ENCODE data around the gene VIM. TPM values are rescaled to one million over a fixed set of nuclear protein-coding genes. Genes with fewer than 3 reads are reported as not detected.

VIM gene
- total RNA-seq, 1 donor from 2014 or later, result 193 TPM

GRCh38 chr10:17227367-17228090, 512 bp upstream of the VIM start:
- peak overlapping the region; percentile 99 for H3K27ac Mint-ChIP-seq
- intact Hi-C loops (cut with micrococcal nuclease), result loop anchor here (1.0 to 5.0 kb wide), 8 partner anchors 11 to 1367 kb away; partner anchors contain the start of genes MINDY3, RSU1 and STAM
- peaks cover 55% of the 10 kb centered on the region for H3K4me1 Mint-ChIP-seq (ENCODE audit: low read depth)
- peak; percentile 30 for DNase-seq (ENCODE audit: low spot score)
- no peaks in the 10 kb centered on the region for H3K9me3 Mint-ChIP-seq
- H3K27me3 Mint-ChIP-seq (ENCODE audit: insufficient read depth), result peaks cover 5% of the 10 kb centered on the region
- peak overlapping the region; percentile 92 for H3K4me3 Mint-ChIP-seq
- peaks cover 34% of the 10 kb centered on the region for H3K36me3 Mint-ChIP-seq (ENCODE audit: low read depth)

DNA sequence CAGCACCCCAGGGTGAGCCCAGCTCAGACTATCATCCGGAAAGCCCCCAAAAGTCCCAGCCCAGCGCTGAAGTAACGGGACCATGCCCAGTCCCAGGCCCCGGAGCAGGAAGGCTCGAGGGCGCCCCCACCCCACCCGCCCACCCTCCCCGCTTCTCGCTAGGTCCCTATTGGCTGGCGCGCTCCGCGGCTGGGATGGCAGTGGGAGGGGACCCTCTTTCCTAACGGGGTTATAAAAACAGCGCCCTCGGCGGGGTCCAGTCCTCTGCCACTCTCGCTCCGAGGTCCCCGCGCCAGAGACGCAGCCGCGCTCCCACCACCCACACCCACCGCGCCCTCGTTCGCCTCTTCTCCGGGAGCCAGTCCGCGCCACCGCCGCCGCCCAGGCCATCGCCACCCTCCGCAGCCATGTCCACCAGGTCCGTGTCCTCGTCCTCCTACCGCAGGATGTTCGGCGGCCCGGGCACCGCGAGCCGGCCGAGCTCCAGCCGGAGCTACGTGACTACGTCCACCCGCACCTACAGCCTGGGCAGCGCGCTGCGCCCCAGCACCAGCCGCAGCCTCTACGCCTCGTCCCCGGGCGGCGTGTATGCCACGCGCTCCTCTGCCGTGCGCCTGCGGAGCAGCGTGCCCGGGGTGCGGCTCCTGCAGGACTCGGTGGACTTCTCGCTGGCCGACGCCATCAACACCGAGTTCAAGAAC, 1.1 kb downstream of the VIM start:
- intact Hi-C loops (cut with micrococcal nuclease), result loop anchor here (5.0 kb wide), 2 partner anchors 413 to 1032 kb away; partner anchors contain the start of gene STAM
- Mint-ChIP-seq H3K27me3 (ENCODE audit: insufficient read depth) (no peaks in the 10 kb centered on the region), H3K27ac (peak overlapping the region; percentile 99), H3K4me1 (ENCODE audit: low read depth) (peaks cover 51% of the 10 kb centered on the region), H3K9me3 (no peaks in the 10 kb centered on the region), H3K4me3 (peak overlapping the region; percentile 92), H3K36me3 (ENCODE audit: low read depth) (peaks cover 35% of the 10 kb centered on the region)
- peak; percentile 75 for DNase-seq (ENCODE audit: low spot score)

GRCh38 chr10:17229717-17229966, 1.6 kb downstream of the VIM start:
- H3K4me1 Mint-ChIP-seq (ENCODE audit: low read depth), result peaks cover 55% of the 10 kb centered on the region
- H3K36me3 Mint-ChIP-seq (ENCODE audit: low read depth), result peaks cover 40% of the 10 kb centered on the region
- H3K27ac Mint-ChIP-seq, result peak overlapping the region; percentile 99
- H3K27me3 Mint-ChIP-seq (ENCODE audit: insufficient read depth), result no peaks in the 10 kb centered on the region
- intact Hi-C loops (cut with micrococcal nuclease), result loop anchor here (5.0 kb wide), 2 partner anchors 413 to 1032 kb away; partner anchors contain the start of gene STAM
- no peaks in the 10 kb centered on the region for H3K9me3 Mint-ChIP-seq
- no peak for DNase-seq (ENCODE audit: low spot score)
- H3K4me3 Mint-ChIP-seq, result peak overlapping the region; percentile 92

DNA sequence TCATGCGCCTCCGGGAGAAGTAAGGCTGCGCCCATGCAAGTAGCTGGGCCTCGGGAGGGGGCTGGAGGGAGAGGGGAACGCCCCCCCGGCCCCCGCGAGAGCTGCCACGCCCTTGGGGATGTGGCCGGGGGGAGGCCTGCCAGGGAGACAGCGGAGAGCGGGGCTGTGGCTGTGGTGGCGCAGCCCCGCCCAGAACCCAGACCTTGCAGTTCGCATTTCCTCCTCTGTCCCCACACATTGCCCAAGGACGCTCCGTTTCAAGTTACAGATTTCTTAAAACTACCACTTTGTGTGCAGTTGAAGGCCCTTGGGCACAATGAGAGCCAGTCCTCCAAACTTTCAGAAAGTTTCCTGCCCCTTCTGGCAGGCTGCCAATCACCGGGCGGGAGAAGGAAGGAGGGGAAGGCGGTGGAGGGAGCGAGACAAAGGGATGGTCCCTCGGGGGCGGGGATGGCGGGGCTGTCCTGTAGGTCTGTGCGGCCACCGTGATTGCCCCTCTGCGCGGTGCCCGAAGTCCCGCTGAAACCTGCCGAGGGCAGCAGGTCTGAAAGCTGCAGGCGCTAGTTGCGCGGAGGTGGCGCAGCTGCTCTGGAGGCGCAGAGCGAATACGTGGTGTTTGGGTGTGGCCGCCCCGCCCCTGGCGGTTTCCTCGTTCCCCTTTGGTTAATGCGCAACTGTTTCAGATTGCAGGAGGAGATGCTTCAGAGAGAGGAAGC, 2.1 kb downstream of the VIM start:
- H3K36me3 Mint-ChIP-seq (ENCODE audit: low read depth), result peaks cover 39% of the 10 kb centered on the region
- peak overlapping the region; percentile 92 for H3K4me3 Mint-ChIP-seq
- H3K27me3 Mint-ChIP-seq (ENCODE audit: insufficient read depth), result no peaks in the 10 kb centered on the region
- intact Hi-C loops (cut with micrococcal nuclease), result loop anchor here (1.0 to 5.0 kb wide), 8 partner anchors 29 to 1033 kb away; partner anchors contain the start of genes PTER, STAM and TRDMT1
- no peaks in the 10 kb centered on the region for H3K9me3 Mint-ChIP-seq
- peaks cover 60% of the 10 kb centered on the region for H3K4me1 Mint-ChIP-seq (ENCODE audit: low read depth)
- peak; percentile 90 for DNase-seq (ENCODE audit: low spot score)
- peak overlapping the region; percentile 99 for H3K27ac Mint-ChIP-seq

- Mint-ChIP-seq H3K27ac (peak overlapping the region; percentile 53), H3K4me1 (ENCODE audit: low read depth) (peaks cover 60% of the 10 kb centered on the region), H3K4me3 (peak overlapping the region; percentile 92), H3K9me3 (no peaks in the 10 kb centered on the region), H3K36me3 (ENCODE audit: low read depth) (peaks cover 47% of the 10 kb centered on the region), H3K27me3 (ENCODE audit: insufficient read depth) (no peaks in the 10 kb centered on the region)
- intact Hi-C loops (cut with micrococcal nuclease), result loop anchor here (1.0 to 5.0 kb wide), 10 partner anchors 15 to 795 kb away; partner anchors contain the start of genes PTER and RSU1
- no peak for DNase-seq (ENCODE audit: low spot score)
Measured at GRCh38 chr10:17231788-17232187, 3.7 kb downstream of the VIM start.

GRCh38 chr10:17232276-17232960, 4.4 kb downstream of the VIM start:
- Mint-ChIP-seq H3K9me3 (no peaks in the 10 kb centered on the region), H3K4me3 (peak overlapping the region; percentile 92), H3K27ac (peak overlapping the region; percentile 53), H3K4me1 (ENCODE audit: low read depth) (peaks cover 54% of the 10 kb centered on the region), H3K27me3 (ENCODE audit: insufficient read depth) (no peaks in the 10 kb centered on the region), H3K36me3 (ENCODE audit: low read depth) (peaks cover 46% of the 10 kb centered on the region)
- intact Hi-C loops (cut with micrococcal nuclease), result loop anchor here (1.0 to 5.0 kb wide), 7 partner anchors 16 to 415 kb away; partner anchors contain the start of gene RSU1
- DNase-seq (ENCODE audit: low spot score), result no peak

DNA sequence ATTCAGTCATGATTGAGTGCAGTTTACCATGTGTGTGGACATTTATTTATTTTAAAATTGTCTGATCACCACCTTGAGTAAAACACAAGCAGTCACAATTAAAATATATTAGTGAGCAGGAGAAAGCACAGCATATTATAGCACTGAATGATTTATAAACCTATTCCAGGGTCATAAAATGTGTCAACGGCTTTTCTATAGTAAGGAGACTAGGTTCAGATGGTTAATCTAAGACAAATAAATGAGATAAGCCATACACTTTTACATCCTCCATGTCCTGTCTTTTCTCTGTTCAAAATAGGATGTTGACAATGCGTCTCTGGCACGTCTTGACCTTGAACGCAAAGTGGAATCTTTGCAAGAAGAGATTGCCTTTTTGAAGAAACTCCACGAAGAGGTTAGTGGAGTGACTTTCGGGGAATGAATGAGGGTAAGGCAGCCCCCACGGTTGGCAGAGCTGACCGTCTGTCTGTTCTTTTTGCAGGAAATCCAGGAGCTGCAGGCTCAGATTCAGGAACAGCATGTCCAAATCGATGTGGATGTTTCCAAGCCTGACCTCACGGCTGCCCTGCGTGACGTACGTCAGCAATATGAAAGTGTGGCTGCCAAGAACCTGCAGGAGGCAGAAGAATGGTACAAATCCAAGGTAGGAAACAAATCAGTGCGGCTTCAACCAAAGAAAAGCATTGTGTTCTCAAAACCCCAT, 5.4 kb downstream of the VIM start:
- peaks cover 51% of the 10 kb centered on the region for H3K36me3 Mint-ChIP-seq (ENCODE audit: low read depth)
- no peak overlapping the region for H3K4me3 Mint-ChIP-seq
- H3K27me3 Mint-ChIP-seq (ENCODE audit: insufficient read depth), result no peaks in the 10 kb centered on the region
- no peak overlapping the region for H3K27ac Mint-ChIP-seq
- intact Hi-C loops (cut with micrococcal nuclease), result loop anchor here (5.0 kb wide), 1 partner anchor 341 kb away; no protein-coding TSS in a partner anchor
- H3K4me1 Mint-ChIP-seq (ENCODE audit: low read depth), result peaks cover 45% of the 10 kb centered on the region
- DNase-seq (ENCODE audit: low spot score), result no peak
- H3K9me3 Mint-ChIP-seq, result no peaks in the 10 kb centered on the region

DNA sequence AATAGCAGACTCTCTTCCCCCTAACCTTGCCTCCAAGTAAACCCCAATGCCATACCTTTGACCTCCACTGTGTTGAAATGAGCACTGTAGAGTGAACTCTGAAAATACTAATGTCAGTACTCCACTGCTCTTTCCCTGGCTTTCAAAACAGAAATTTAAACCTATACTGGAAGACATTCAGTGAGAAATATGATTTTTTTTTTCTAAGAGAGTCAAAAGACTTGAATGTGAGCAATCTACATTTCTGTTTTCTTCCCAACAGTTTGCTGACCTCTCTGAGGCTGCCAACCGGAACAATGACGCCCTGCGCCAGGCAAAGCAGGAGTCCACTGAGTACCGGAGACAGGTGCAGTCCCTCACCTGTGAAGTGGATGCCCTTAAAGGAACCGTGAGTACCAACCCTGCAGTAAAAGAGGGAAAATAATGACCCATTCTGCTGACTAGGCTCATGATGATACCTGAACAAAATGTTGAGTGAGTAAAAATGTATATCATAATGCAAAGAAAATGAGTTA, 6.4 kb downstream of the VIM start:
- H3K4me3 Mint-ChIP-seq, result peak overlapping the region; percentile 24
- no peaks in the 10 kb centered on the region for H3K27me3 Mint-ChIP-seq (ENCODE audit: insufficient read depth)
- H3K27ac Mint-ChIP-seq, result peak overlapping the region; percentile 18
- no peak for DNase-seq (ENCODE audit: low spot score)
- intact Hi-C loops (cut with micrococcal nuclease), result loop anchor here (5.0 kb wide), 1 partner anchor 342 kb away; no protein-coding TSS in a partner anchor
- peaks cover 53% of the 10 kb centered on the region for H3K36me3 Mint-ChIP-seq (ENCODE audit: low read depth)
- H3K4me1 Mint-ChIP-seq (ENCODE audit: low read depth), result peaks cover 45% of the 10 kb centered on the region
- H3K9me3 Mint-ChIP-seq, result no peaks in the 10 kb centered on the region

DNA sequence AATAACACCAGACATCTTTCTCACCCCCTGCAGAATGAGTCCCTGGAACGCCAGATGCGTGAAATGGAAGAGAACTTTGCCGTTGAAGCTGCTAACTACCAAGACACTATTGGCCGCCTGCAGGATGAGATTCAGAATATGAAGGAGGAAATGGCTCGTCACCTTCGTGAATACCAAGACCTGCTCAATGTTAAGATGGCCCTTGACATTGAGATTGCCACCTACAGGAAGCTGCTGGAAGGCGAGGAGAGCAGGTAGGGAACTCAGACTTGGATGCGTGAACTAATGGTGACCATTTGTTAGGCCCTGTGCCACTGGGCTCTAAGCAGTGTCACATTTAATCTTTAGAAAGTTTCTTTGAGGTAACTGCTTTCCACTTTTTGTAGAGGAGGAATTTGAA, 7.1 kb downstream of the VIM start:
- intact Hi-C loops (cut with micrococcal nuclease), result no loop called here
- Mint-ChIP-seq H3K4me1 (ENCODE audit: low read depth) (peaks cover 45% of the 10 kb centered on the region), H3K27ac (no peak overlapping the region), H3K36me3 (ENCODE audit: low read depth) (peaks cover 53% of the 10 kb centered on the region), H3K27me3 (ENCODE audit: insufficient read depth) (no peaks in the 10 kb centered on the region), H3K4me3 (no peak overlapping the region), H3K9me3 (no peaks in the 10 kb centered on the region)
- DNase-seq (ENCODE audit: low spot score), result no peak

- Mint-ChIP-seq H3K9me3 (no peaks in the 10 kb centered on the region), H3K4me1 (ENCODE audit: low read depth) (peaks cover 32% of the 10 kb centered on the region), H3K4me3 (no peak overlapping the region), H3K27ac (no peak overlapping the region), H3K27me3 (ENCODE audit: insufficient read depth) (no peaks in the 10 kb centered on the region), H3K36me3 (ENCODE audit: low read depth) (peaks cover 48% of the 10 kb centered on the region)
- no peak for DNase-seq (ENCODE audit: low spot score)
- intact Hi-C loops (cut with micrococcal nuclease), result no loop called here
Measured at GRCh38 chr10:17236468-17237148, 8.6 kb downstream of the VIM start.

DNA sequence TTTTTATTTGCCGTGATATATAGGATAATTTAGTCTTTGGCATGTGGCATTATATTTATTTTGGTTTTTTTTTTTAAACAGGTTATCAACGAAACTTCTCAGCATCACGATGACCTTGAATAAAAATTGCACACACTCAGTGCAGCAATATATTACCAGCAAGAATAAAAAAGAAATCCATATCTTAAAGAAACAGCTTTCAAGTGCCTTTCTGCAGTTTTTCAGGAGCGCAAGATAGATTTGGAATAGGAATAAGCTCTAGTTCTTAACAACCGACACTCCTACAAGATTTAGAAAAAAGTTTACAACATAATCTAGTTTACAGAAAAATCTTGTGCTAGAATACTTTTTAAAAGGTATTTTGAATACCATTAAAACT, 9.1 kb downstream of the VIM start:
- intact Hi-C loops (cut with micrococcal nuclease), result no loop called here
- Mint-ChIP-seq H3K27me3 (ENCODE audit: insufficient read depth) (no peaks in the 10 kb centered on the region), H3K9me3 (no peaks in the 10 kb centered on the region), H3K4me1 (ENCODE audit: low read depth) (peaks cover 27% of the 10 kb centered on the region), H3K36me3 (ENCODE audit: low read depth) (peaks cover 43% of the 10 kb centered on the region), H3K4me3 (no peak overlapping the region), H3K27ac (no peak overlapping the region)
- no peak for DNase-seq (ENCODE audit: low spot score)

Data from activated T-helper 1 cell treated with anti-CD3 and anti-CD28 coated beads, Interleukin-12 subunit alpha, Interleukin-12 subunit beta, Interleukin-2, Interleukin-4 antibody, amounts not matched to agents 30 ng/mL and 10 ng/mL and 1 ng/mL, durations not matched to agents 14 hours and 24 hours and 36 hours (primary cell).